MCF 10A (cell line): ENCODE measurements around the gene PDE9A. TPM values are rescaled to one million over a fixed set of nuclear protein-coding genes. Genes with fewer than 3 reads are reported as not detected.

ENCODE experiments used
- BruUV-seq: library from RNA; stranded (reverse); fragments of 400-500 nt; replicated peaks from 2 replicates; lab custom pipeline; 2021; lab: Mats Ljungman, UMichigan
- CTCF ChIA-PET: fragments of 300-600 bp; sonication (Branson Sonifier 250); formaldehyde crosslinking; extraction: SDS; loops from one replicate; lab custom pipeline; 2021; ENCODE audit warnings: antibody characterized with exemption, inconsistent platforms; lab: Yijun Ruan, JAX
- POLR2A ChIA-PET: fragments of 300-600, 350-650 bp; sonication (Branson Sonifier 250); formaldehyde crosslinking; extraction: SDS; loops from one replicate; lab custom pipeline; 2020; ENCODE audit warnings: antibody characterized with exemption, inconsistent platforms; lab: Yijun Ruan, JAX
- DNase-seq: peaks from one replicate; pipeline ENCODE4 v3.0.0-alpha.2; 2018; ENCODE audit not compliant: unreplicated experiment
- H3K27ac Mint-ChIP-seq: one replicate; pipeline ENCODE4 v1.8.0; 2022; ENCODE audit warnings: mild to moderate bottlenecking, low read depth, mixed read lengths; ENCODE audit not compliant: unreplicated experiment
- H3K27me3 Mint-ChIP-seq: one replicate; pipeline ENCODE4 v1.8.0; 2022; ENCODE audit warnings: mixed read lengths; ENCODE audit not compliant: insufficient read depth, unreplicated experiment
- H3K36me3 Mint-ChIP-seq: one replicate; pipeline ENCODE4 v1.8.0; 2022; ENCODE audit warnings: mild to moderate bottlenecking, moderate library complexity, mixed read lengths; ENCODE audit not compliant: insufficient read depth, unreplicated experiment
- H3K4me1 Mint-ChIP-seq: one replicate; pipeline ENCODE4 v1.8.0; 2022; ENCODE audit warnings: mixed read lengths; ENCODE audit not compliant: insufficient read depth, unreplicated experiment
- H3K4me3 Mint-ChIP-seq: one replicate; pipeline ENCODE4 v1.8.0; 2022; ENCODE audit warnings: mild to moderate bottlenecking, moderate library complexity, mixed read lengths; ENCODE audit not compliant: unreplicated experiment
- H3K9me3 Mint-ChIP-seq: one replicate; pipeline ENCODE4 v1.8.0; 2022; ENCODE audit warnings: mixed read lengths; ENCODE audit not compliant: unreplicated experiment
- CTCF ChIP-seq: fragments of 200-600 bp; IDR thresholded peaks from one replicate; pipeline ENCODE4 v1.8.0; 2022; ENCODE audit warnings: antibody characterized with exemption, mild to moderate bottlenecking; ENCODE audit not compliant: unreplicated experiment
- intact Hi-C: fragments of 100-400 bp; cut with micrococcal nuclease; formaldehyde crosslinking; loops from 2 replicates; pipeline ENCODE4 v1.14.1; 2022
- total RNA-seq: library from RNA; stranded (reverse); gene quantifications from 2 replicates; pipeline ENCODE4 v1.2.3, GENCODE V29; 2022

Gene PDE9A
- total RNA-seq, 1 experiment from 2014 or later = not detected

DNA sequence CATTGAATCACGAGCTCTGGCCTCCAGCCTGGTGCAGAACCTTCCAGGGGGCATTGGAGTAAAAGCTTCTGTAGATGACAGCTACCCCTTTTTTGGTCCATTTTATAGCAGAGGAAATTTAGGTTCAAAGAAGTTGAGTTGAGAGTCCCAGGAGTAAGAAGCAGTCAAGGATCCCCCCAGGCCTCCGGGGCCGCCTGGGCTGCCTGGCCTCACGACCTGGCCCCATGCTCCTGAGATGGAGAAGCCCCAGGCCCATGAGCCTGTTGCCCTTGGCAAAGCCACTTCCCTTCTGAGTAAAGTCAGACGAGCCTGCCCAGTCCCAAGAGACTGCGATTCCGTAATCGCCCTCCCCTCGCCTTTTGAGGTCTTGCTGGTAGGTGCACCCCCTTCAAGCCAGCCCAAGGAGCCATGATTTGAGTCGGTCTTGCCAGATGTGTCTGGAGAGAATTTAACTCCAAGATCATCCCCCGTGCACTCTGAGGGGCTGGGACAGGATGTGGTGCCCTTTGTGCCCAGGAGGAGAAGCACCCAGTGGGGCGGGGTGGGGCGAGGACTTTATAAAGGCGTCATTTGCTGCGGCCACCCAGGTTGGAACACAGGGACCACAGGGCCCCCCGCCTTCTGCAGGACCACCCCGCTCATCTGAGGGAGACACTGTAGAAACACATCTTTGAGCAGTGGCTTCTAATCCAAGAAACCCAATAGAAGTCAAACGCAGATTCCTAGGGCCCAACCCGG is 30.1 kb downstream of the PDE9A start:
- Mint-ChIP-seq H3K4me1 (no peaks in the 10 kb centered on the region), H3K36me3 (no peaks in the 10 kb centered on the region), H3K27me3 (peaks cover 55% of the 10 kb centered on the region), H3K9me3 (no peaks in the 10 kb centered on the region), H3K4me3 (no peak overlapping the region), H3K27ac (no peak overlapping the region)
- ChIA-PET CTCF (no interaction called here), POLR2A (no interaction called here)
- no TSS peak for BruUV-seq
- TF ChIP-seq CTCF = no peak
- intact Hi-C loops = no loop called here
- no peak for DNase-seq

DNA sequence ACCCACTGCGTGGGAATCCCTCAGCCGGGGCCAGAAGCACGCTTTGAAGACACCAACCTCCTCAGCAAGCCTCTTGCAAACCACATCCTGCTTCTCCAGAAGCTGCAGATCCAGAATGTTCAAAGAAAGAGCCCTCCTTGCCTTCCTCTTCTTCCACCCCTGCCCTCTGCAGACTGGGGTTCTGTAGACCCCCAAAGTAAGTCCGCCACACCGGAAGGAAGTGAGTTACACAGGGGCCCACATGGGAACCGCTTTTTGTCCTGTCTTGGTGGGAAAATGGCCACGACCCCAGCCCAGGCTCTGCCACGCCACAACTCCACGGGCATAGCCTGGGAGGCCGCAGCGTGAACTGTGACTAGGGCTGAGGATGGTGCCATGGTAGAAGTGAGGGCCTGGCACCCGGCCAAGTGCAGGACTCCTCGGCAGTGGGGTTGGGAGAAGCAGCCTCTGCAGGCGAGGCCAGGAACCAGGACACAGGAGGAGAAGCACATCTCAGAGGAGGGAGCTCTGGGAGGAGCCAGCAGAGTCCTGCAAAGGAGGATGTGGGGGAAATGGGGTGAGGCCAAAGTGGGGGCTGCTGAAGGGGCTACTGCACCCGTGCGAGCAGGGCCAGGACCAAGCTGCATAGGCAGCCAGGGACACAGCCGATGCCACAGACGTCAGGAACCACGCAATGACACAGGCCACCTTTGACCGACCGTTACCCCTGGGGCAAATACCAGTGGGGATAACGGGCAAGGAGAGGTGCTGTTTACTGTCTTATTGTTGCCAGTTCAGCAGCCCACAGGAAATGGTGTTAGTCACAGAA is 30.9 kb downstream of the PDE9A start:
- no TSS peak for BruUV-seq
- ChIA-PET POLR2A (no interaction called here), CTCF (no interaction called here)
- Mint-ChIP-seq H3K27ac (no peak overlapping the region), H3K9me3 (no peaks in the 10 kb centered on the region), H3K4me1 (no peaks in the 10 kb centered on the region), H3K27me3 (peaks cover 51% of the 10 kb centered on the region), H3K36me3 (no peaks in the 10 kb centered on the region), H3K4me3 (no peak overlapping the region)
- TF ChIP-seq CTCF = no peak
- peak; percentile 40 for DNase-seq
- intact Hi-C loops = no loop called here

- ChIA-PET POLR2A (no interaction called here), CTCF (no interaction called here)
- no peak overlapping the region for H3K27ac Mint-ChIP-seq
- no TSS peak for BruUV-seq
- H3K4me3 Mint-ChIP-seq = no peak overlapping the region
- intact Hi-C loops = no loop called here
- no peak for DNase-seq
- no peaks in the 10 kb centered on the region for H3K36me3 Mint-ChIP-seq
- no peaks in the 10 kb centered on the region for H3K4me1 Mint-ChIP-seq
- TF ChIP-seq CTCF = no peak
- peaks cover 44% of the 10 kb centered on the region for H3K27me3 Mint-ChIP-seq
- no peaks in the 10 kb centered on the region for H3K9me3 Mint-ChIP-seq
Measured at GRCh38 chr21:42685036-42685435, 31.6 kb downstream of the PDE9A start.

DNA sequence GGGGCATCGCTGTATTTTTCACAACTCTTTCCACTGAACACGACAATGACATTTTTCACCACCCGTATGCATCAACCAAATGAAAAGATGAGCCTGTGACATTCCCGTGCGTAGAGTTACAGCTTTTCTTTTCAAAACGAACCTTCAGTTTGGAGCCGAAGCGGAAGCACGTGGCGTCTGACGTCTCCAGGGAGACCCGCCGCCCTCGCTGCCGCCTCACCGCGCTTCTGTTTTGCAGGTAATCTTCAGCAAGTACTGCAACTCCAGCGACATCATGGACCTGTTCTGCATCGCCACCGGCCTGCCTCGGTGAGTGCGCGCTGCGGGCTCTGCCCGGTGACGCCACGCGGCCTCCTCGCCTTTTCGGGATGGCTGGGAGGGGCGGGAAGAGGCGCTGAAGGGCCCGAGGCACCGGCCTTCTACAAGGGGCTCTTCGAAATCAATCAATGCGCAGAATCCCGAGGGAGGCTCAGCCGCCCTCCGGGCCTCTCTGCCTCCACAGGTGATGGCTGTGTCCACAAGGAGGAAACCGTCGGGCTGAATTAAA is 32.6 kb downstream of the PDE9A start:
- Mint-ChIP-seq H3K27ac (no peak overlapping the region), H3K27me3 (peaks cover 34% of the 10 kb centered on the region), H3K4me1 (no peaks in the 10 kb centered on the region), H3K36me3 (no peaks in the 10 kb centered on the region), H3K9me3 (no peaks in the 10 kb centered on the region), H3K4me3 (no peak overlapping the region)
- intact Hi-C loops = no loop called here
- no TSS peak for BruUV-seq
- CTCF ChIA-PET = no interaction called here
- DNase-seq = no peak
- no peak for TF ChIP-seq CTCF
- POLR2A ChIA-PET = no interaction called here
